C1 segment of cervical spinal cord (tissue), 14 donors: ENCODE measurements around the gene ARHGEF1.
A peak's percentile ranks its signal among the peaks of the same experiment; 100 is the strongest.

Experiments
- DNase-seq, 14 donors: peaks; one replicate each; lab custom pipeline; 2025; lab: John Stamatoyannopoulos, UW

The ARHGEF1 gene

DNA sequence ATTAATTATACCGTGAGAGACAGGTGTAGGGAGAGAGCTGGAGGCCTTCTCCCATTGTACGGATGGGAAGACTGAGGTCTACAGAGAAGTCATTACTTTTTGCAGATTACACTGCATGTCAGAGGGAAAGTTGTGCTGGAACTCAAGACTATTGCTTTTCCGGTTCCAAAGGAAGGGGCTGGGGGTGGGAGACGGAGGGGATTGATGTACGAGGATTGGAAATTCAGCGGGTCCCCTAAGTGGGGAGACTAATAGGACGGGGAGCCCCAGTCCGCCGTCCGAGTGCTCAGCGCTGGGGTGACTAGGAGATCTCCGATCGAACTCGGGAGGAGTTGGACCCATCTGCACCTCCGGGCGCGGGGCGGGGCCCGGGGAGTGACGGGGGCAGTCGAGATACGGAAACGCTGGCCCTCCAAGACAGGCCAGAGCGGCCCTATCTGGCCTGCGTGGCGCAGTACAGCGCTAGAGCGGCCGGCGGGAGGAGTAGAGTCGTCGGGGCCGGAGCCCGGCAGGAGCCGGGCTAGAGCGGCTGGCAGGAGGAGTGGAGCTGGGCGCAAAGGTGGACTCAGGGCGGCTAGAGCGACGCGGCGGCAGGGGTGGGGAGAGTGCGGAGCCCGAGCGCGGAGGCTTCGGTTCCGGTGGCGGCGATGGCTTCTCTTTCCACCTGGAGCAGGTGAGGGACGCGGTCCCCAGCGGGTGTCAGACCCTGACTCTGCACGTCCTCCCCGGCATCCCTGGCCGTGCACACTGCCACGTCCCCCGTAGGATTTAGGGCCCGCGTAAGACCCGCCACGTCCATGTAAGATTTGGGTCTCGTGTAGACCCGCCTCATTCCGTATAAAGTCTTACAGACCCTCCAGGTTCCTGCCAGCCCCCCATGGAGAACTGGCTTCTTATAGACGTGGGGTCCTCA lies 1.1 kb downstream of the ARHGEF1 start:
- DNase-seq = peak; percentile 28 to 97 (median 88)

DNA sequence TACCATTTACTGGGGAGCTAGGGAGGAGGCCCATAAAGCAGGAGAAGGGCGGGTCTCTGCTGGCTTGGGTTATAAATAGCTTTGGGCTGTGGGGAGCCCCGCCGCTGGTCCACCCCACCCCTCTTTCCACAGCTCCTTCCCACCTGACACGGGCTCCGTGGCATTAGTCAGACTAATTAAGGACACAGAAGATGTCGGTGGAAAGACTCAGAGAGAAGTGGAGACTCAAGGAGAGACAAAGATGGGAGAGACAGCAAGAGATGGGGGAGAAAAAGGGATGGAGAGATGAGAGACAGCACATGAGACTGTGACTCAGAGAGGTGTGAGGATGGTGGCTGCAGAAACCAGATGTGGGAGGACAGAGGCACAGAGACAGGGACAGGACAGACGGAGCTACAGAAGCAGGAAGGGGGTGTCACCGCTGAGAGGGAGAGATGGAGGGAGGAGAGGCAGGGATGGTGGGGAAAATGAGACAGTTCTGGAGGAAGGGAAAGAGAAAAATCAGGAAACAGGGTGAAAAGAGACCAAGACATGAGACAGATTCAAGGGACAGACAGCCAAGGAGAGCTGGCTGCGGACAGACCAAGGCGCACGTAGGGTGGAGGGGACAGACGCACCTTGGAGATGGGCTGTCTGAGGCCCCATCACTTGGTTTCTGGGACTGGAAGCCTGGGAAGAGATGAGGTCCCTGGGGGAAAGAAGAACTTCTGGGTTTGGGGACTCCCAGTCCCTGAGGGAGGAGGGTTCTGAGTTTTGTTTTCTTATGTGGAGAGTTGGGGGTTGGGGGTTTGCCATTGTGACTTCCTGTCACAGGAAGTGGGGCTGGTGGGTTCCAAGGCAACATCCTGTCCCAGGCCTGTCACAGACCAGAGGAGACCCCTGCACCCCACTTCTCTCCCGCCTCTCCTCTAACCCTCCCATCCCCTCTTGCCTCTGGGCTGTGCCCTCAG lies 4.1 kb downstream of the ARHGEF1 start:
- no peak for DNase-seq

DNA sequence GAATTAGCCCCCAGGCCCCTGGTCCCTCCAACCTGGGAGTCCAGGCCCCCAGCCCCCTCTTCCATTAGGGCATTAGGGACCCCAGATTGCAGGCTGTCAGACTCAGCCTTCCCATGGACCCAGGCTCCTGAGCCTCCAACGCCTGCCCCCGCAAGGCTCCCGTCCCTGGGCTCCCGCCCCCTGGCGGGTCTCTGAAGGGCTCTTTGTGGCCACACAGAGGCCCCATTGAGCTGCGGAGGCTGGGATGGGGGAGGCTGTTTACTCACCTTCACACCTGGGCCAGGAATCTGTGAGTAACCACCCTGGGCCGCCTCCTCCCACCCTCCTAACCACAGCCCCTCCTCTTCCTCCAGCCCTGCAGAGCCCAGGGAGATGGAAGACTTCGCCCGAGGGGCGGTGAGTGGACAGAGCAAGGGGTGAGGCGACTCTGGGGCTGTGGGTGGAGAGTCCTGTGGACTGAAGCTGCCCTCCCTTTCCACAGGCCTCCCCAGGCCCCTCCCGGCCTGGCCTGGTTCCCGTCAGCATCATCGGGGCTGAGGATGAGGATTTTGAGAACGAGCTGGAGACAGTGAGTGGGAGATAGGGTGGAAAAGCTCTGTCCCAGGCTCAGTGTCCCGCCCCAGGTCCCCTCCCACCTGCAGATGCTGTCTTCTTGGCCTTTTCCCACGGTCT lies 4.9 kb downstream of the ARHGEF1 start:
- peak in 11 of 14 donors; percentile 15 to 70 (median 35) for DNase-seq

DNA sequence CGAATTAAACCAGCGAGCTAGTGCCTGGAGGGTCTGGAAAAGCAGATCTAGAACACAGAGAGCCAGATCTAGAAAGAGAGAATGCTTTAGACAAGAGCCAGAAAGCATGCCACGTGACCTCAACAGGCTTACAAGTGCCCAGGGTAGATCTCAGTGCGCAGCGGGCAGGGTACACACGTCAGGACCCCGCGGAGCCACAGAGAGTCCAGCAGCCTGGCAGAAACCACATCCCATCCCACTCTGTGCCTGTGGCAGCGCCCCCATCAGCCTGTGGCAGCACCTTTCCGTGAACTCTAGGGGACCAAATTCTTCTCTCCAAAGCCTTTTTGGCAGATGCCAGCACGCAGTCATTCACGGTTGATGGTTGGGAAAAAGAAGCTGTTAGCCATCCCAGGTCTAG lies 5.9 kb downstream of the ARHGEF1 start:
- no peak for DNase-seq

DNA sequence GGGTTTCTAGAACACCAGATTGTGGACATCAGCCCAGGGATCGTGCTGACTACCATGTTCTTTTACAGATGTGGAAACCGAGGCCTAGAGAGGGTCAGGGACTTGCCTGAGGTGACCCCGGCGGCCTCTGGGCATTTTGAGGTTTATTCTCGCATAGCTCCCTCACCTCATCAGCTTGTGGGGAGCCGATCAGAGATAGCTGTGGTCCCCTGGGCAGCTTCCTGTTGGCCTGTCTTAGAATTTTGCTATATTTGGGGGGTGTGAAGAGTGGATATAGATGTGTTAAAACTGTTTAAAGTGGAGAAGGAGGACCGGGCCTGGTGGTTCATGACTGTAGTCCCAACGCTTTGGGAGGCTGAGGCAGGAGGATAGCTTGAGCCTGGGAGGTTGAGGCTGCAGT lies 6.9 kb downstream of the ARHGEF1 start:
- DNase-seq = no peak

DNA sequence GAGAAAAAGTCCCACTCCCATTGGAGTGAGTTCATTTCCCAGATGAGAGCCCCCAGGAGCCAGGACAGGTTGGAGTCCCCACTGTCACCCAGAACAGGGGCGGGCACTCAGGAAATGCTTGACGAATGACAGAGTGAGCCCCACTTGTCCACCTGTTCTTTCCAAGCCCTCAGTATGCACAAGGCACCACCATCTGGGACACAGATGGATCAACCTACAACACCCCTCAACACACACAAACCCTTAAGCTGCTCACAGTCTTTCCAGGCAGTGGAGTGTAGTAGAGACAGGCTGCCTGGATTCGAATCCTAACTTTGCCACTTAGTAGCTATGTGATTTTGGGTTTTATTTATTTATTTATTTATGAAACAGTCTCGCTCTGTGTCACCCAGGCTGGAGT lies 8.0 kb downstream of the ARHGEF1 start:
- no peak for DNase-seq

DNA sequence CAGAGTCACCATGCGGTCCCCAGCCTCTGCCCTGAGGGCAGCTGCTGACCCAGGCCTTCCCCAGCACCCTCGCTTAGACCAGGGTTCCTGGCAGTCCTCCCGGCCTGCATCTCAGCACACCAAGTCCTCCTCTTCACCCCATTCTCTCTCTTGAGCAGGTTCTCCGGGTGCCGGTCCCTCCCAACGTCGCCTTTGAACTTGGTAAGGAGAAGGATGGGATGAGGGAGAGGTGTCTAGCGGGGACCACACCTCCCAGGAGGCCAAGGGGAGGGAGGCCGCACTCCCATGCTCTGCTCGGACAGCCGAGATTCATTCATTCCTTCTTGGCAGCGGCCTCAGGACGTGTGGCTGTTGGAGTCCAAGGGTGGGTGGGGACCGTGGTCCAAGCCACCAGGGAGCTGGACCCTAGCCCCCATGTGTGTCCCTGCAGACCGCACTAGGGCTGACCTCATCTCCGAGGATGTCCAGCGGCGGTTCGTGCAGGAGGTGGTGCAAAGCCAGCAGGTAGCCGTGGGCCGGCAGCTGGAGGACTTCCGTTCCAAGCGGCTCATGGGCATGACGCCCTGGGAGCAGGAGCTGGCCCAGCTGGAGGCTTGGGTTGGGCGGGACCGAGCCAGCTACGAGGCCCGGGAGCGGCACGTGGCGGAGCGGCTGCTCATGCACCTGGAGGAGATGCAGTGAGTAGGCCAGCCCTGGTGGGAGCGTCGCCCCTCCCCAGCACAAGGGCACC lies 9.4 kb downstream of the ARHGEF1 start:
- DNase-seq = no peak

DNA sequence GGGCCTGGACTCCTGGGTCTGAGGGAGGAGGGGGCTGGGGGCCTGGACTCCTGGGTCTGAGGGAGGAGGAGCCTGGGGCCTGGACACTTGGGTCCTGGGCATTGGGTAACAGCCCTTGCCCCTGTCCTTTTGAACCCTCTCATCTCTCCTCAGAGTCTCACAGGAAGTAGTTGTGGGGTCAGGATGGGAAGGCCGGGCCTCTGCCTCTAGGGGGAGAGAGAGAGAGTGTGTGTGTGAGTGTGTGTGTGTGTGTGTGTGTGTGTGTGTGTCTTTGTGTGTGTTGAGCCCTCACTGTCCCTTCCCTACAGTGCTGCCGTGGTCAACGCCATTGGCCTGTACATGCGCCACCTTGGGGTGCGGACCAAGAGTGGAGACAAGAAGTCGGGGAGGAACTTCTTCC lies 10.9 kb downstream of the ARHGEF1 start:
- no peak for DNase-seq

DNA sequence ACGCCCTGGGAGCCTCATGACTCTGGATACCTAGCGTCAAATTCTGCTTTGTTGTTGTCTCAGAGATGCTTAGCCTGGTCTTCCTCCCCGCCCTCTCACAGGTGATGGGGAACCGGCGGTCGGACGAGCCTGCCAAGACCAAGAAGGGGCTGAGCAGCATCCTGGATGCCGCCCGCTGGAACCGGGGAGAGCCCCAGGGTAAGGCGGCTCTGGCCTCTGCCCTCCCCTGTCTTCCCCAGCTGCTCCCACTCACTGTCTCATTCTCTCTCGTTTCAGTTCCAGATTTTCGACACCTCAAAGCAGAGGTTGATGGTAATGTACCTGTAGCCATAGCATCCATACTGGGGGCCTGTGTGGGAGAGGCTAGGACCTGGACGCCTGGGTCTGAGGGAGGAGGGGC lies 11.4 kb downstream of the ARHGEF1 start:
- no peak for DNase-seq

DNA sequence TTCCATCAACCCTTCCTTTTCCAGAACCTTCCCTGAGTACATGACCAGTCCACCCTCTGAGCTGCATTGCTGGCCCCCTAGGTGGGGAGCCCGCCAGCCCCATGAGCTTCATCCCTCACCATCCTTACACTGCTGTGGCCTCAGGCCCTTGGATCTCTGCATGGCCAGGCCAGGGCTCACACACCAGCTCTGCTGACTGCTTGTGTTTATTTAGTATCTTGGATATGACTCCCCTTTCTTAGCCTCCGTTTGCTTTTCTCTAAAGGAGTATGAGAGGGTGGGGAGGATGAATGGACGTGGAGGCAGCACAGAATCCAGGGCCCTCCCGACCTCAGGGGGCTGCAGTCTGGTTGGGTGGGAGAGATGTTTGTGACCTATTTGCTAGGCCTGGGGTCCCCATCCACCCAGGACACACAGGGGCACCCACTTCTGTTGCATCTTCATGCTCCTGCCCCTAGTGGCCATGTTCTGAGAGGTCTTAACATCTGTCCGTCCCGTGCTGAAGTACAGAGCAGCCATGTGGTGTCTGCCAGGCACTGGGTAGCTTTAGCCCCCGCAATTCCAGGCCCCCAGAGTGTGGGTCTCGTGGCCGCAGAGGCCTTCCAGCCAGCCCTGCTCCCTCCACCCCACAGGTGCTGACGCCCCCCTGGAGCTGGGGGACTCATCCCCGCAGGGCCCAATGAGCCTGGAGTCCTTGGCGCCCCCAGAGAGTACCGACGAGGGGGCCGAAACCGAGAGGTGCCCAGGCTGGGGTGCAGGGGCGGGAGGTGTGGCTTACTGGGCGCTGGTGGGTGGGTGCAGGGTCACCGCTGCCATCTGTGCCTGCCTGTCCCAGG lies 13.0 kb downstream of the ARHGEF1 start:
- DNase-seq = no peak

DNA sequence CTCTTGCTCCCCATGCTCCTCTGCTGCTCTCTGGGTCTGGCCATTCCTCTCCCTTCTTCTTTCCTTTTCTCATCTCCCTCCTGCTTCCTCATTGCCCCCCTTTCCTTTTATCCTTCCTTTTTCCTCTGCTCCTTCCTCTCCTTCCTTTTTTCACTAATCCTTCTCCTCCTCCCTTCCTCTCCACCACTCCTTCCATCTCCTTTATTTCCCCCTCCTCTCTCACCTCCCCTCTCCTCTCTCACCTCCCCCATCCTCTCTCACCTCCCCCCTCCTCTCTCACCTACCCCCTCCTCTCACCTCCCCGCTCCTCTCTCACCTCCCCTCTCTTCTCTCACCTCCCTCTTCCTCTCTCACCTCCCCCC lies 13.6 kb downstream of the ARHGEF1 start:
- DNase-seq = no peak

DNA sequence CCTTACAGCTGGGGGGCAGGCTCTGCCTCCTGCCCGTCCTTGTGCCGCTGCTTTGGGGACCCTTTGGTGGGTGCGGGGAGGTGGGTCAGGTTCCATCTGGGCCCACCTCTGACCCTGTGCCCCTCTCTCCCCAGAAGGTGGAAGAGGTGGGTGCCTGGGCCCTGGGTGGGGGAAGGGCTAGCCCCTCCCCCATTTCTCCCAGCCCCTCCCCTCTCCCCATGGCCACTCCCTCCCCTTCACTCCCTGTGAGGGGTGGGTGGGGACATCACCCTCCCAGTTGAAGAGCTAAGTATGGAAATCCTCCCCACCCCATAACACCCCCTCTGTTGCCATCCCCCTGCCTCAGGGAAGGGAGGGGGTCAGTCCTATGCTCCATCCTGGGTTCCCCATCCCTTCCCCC lies 14.2 kb downstream of the ARHGEF1 start:
- no peak for DNase-seq

DNA sequence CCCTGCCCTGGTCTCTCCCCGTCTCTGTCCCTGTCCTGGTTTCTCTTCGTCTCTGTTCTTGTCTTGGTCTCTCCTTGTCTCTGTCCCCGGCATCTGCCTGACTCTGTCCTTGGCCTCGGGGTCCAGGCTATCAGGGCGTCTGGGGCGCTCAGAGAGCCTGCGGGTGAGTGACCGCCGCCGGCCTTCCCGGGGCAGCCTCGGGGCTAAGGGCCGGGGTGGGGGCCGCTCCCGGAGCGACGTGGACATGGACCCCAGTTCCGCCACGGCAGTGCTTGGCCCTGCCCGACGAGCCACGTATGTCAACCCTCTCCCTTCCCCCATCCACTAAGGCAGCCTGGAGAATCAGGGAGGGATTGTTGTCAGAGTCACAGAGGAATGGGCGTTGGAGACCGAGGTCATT lies 14.8 kb downstream of the ARHGEF1 start:
- no peak for DNase-seq

DNA sequence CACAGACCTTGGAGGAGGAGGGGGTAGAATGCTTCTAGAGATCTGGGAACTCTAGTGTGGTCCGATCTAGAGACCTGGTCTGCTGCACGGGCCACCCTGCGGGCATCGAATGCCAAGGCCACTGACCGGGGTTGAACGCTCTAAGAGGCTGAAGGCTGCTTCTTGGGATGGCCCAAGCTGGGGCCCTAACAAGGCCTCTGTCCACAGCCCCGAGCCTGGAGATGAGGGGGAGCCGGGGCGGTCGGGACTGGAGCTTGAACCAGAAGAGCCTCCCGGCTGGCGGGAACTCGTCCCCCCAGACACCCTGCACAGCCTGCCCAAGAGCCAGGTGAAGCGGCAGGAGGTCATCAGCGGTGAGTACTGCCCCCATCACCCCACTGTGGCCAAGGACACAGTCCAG lies 15.3 kb downstream of the ARHGEF1 start:
- no peak for DNase-seq

DNA sequence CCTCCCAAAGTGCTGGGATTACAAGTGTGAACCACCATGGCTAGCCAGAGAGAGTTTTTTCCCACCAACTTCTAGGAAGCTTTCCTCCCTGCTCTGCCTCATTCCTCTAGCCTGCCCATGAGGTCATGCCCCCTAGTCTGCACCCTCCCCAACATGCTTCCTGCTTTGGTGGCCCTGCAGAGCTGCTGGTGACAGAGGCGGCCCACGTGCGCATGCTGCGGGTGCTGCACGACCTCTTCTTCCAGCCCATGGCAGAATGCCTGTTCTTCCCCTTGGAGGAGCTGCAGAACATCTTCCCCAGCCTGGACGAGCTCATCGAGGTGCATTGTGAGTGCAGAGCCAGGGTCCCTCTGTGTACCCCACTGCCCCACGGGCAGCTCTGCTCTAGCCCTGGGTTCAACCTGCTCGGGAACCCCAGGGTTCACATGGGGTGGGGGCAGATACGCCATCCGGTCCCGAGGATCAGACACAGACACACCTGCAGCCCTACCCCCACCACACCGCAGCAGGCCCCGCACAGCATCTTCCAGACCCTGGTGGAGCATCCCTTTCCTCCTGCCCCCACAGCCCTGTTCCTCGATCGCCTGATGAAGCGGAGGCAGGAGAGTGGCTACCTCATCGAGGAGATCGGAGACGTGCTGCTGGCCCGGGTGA lies 18.9 kb downstream of the ARHGEF1 start:
- no peak for DNase-seq

DNA sequence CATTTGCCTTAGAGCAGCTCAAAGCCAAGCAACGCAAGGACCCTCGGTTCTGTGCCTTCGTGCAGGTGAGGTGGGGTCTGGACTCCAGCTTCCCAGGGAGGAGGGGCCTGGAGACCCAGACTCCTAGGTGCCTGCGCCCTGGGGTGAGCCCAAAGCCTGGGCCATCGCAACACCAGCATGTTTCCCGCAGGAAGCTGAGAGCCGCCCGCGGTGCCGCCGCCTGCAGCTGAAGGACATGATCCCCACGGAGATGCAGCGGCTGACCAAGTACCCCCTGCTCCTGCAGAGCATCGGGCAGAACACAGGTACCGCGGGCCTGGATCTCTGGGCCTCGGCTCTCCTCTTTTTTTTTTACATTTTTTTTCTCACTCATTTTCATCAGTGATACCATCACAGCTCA lies 19.6 kb downstream of the ARHGEF1 start:
- DNase-seq = no peak

DNA sequence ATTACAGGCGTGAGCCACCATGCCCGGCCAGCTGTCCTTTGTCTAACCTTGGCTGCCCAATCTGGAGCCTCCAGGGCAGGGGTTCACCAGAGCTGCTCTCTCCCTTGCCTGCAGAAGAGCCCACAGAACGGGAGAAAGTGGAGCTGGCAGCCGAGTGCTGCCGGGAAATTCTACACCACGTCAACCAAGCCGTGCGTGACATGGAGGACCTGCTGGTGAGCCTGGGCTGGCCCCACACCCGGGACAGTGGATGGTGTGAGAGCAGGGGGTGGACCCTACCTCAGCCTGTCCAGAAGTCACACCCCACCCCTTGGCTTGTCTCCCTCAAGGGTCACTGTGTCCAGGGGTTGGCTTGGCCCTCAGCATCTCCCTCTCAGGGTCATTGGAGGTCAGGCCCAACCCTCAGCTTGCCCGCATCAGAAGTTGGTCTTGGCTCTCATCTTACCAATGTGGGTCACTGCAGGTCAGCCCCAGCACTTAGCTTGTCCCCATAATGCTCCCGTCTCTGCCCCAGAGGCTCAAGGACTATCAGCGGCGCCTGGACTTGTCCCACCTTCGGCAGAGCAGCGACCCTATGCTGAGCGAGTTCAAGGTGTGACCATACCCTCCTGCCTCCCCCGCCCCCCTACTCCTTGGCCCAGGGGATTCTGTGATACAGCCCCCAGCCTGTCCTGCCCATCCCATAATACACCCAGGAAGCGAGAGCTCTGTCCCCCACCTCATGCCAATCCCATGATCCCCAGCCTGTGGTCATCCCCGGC lies 20.4 kb downstream of the ARHGEF1 start:
- DNase-seq = no peak

DNA sequence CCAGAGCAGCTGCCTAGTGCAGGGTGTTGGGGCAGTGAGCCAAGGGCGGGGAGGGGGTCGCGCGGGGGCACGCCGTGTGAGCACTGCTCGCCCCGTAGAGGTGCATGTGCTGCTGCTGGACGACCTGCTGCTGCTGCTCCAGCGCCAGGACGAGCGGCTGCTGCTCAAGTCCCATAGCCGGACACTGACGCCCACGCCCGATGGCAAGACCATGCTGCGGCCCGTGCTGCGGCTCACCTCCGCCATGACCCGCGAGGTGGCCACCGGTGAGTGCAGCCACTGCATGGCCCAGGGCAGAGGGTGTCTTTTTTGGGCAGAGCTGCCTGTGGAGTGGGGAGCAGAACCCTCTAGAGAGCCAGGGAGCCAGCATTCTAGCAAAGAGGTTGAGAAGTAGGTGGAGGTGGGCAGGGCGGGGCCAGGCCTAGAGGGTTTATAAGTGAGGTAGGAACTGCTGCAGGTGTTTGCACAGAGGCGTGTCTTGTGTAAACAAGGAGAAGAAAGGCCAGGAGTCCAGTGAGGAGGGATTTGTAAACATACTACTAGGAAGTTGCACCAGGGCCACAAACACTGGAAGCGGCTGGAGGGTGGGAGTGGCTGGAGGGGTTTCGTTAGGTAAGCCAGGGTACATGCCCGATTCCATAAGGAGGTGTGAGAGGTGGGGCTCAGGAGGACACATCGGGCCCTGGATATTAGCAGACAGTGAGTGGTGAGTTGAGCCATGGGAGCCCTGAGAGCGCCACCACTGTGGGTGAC lies 21.3 kb downstream of the ARHGEF1 start:
- DNase-seq = no peak
